Activated CD8-positive, alpha-beta memory T cell treated with anti-CD3 and anti-CD28 coated beads for 1 hour (primary cell): ENCODE data around the gene MALRD1.
"Not testable (repeated sequence)": the region's sequence is repeated elsewhere in the genome, so short reads cannot be mapped to it uniquely, and the experiment has no call there.

Source experiments
- DNase-seq, 2 donors: peaks; one replicate each; pipeline ENCODE4 v3.0.0-alpha.2; 2020; ENCODE audit warnings: low read depth in 1 of 2; ENCODE audit errors: extremely low read depth in 1 of 2

MALRD1 gene

GRCh38 chr10:19483421-19483820, 434.8 kb downstream of the MALRD1 start:
- no peak for DNase-seq

GRCh38 chr10:19488592-19489280, 440.1 kb downstream of the MALRD1 start:
- DNase-seq, result no peak

GRCh38 chr10:19491166-19491565, 442.6 kb downstream of the MALRD1 start:
- DNase-seq, result no peak

- no peak for DNase-seq
Observed at GRCh38 chr10:19493917-19494316, 445.3 kb downstream of the MALRD1 start.

- no peak for DNase-seq
Observed at GRCh38 chr10:19497026-19497425, 448.4 kb downstream of the MALRD1 start.

- no peak for DNase-seq
Observed at GRCh38 chr10:19498393-19499290, 450.0 kb downstream of the MALRD1 start.

GRCh38 chr10:19499291-19499770, 450.7 kb downstream of the MALRD1 start:
- no peak for DNase-seq

GRCh38 chr10:19500959-19501358, 452.4 kb downstream of the MALRD1 start:
- no peak for DNase-seq

GRCh38 chr10:19505320-19506312, 457.0 kb downstream of the MALRD1 start:
- DNase-seq, result no peak

GRCh38 chr10:19510005-19510732, 461.6 kb downstream of the MALRD1 start:
- DNase-seq, result not testable (repeated sequence)

- no peak for DNase-seq
Observed at GRCh38 chr10:19518109-19518508, 469.5 kb downstream of the MALRD1 start.

GRCh38 chr10:19518632-19519031, 470.0 kb downstream of the MALRD1 start:
- DNase-seq, result no peak

- no peak for DNase-seq
Observed at GRCh38 chr10:19531324-19531723, 482.7 kb downstream of the MALRD1 start.

- DNase-seq, result no peak
Observed at GRCh38 chr10:19532411-19532810, 483.8 kb downstream of the MALRD1 start.

GRCh38 chr10:19541299-19541698, 492.7 kb downstream of the MALRD1 start:
- no peak for DNase-seq

GRCh38 chr10:19546224-19546623, 497.6 kb downstream of the MALRD1 start:
- no peak for DNase-seq

- no peak for DNase-seq
Observed at GRCh38 chr10:19549503-19549902, 500.9 kb downstream of the MALRD1 start.

- no peak for DNase-seq
Observed at GRCh38 chr10:19556666-19557065, 508.1 kb downstream of the MALRD1 start.

- DNase-seq, result no peak
Observed at GRCh38 chr10:19561181-19561580, 512.6 kb downstream of the MALRD1 start.
